Smooth muscle cell of bladder (primary cell): ENCODE measurements around the gene OR10X1. TPM values are rescaled to one million over a fixed set of nuclear protein-coding genes. Genes with fewer than 3 reads are reported as not detected.

Experiments used
- total RNA-seq: library from RNA; depleted of rRNA; stranded (reverse); fragments of >200 nt; gene quantifications from 2 replicates; pipeline ENCODE4 v1.2.3, GENCODE V29; 2014

Gene OR10X1
- not detected in 2 replicates for total RNA-seq

GRCh38 chr1:158579733-158580132 lies at the start of gene OR10X1:
Gene OR10X1, minus strand, starts transcription at chr1:158579899. Its CDS starts 0 bp downstream, at chr1:158579899.

GRCh38 chr1:158604968-158605367 lies 25.3 kb upstream of the OR10X1 start, which contains the start of gene OR10Z1:
Gene OR10Z1, plus strand, starts transcription at chr1:158605268. Its CDS starts 1,171 bp downstream, at chr1:158606439.

GRCh38 chr1:158570480-158570879 lies 9.2 kb downstream of the OR10X1 start, which contains the start of gene OR6P1:
Gene OR6P1, minus strand, starts transcription at chr1:158570580. Its CDS starts 6,976 bp downstream, at chr1:158563604.

GRCh38 chr1:158554352-158554751 lies 25.3 kb downstream of the OR10X1 start, which contains the start of gene OR6Y1:
Gene OR6Y1, minus strand, starts transcription at chr1:158554405. Its CDS starts 6,300 bp downstream, at chr1:158548105.

Other genes with a start within 250 kb of the OR10X1 start
- not detected in 2 replicates for gene CD1B, start 248.4 kb downstream of the OR10X1 start, total RNA-seq
- gene CD1E, start 226.0 kb downstream of the OR10X1 start, total RNA-seq, result not detected in 2 replicates
- not detected in 2 replicates for gene OR10T2, start 180.4 kb downstream of the OR10X1 start, total RNA-seq
- not detected in 2 replicates for gene OR10K2, start 153.7 kb downstream of the OR10X1 start, total RNA-seq
- not detected in 2 replicates for gene OR10K1, start 118.1 kb downstream of the OR10X1 start, total RNA-seq
- gene OR10R2, start 107.7 kb downstream of the OR10X1 start, total RNA-seq, result not detected in 2 replicates
- gene OR6Y1, start 25.5 kb downstream of the OR10X1 start, total RNA-seq, result not detected in 2 replicates
- gene OR6P1, start 9.3 kb downstream of the OR10X1 start, total RNA-seq, result not detected in 2 replicates
- gene OR10Z1, start 25.4 kb upstream of the OR10X1 start, total RNA-seq, result not detected in 2 replicates
- 0.14 and 0.18 TPM in 2 replicates for gene SPTA1, start 106.8 kb upstream of the OR10X1 start, total RNA-seq
- not detected in 2 replicates for gene OR6K2, start 120.8 kb upstream of the OR10X1 start, total RNA-seq
- gene OR6K3, start 140.8 kb upstream of the OR10X1 start, total RNA-seq, result not detected in 2 replicates
- not detected in 2 replicates for gene OR6K6, start 174.8 kb upstream of the OR10X1 start, total RNA-seq
- not detected in 2 replicates for gene OR6N1, start 192.3 kb upstream of the OR10X1 start, total RNA-seq
- not detected in 2 replicates for gene OR6N2, start 201.3 kb upstream of the OR10X1 start, total RNA-seq